ENCODE results near the gene REX1BD. TPM values are rescaled to one million over a fixed set of nuclear protein-coding genes. Genes with fewer than 3 reads are reported as not detected.

The REX1BD gene
- total and polyA plus RNA-seq, 2 of the 8 experiments (the other 6 are each of a cell fraction or from before 2014, with no cell fraction given): 56.8 to 62.7 TPM

GRCh38 chr19:18612772-18613588 lies 24.4 kb downstream of the REX1BD start, which contains the start of gene TMEM59L (continued):
- TF ChIP-seq SAP30 (IDR thresholded peaks at IDR 0.05; ENCODE audit: insufficient read depth, insufficient replicate concordance, low read length): no peak
- TF ChIP-seq, protein P1, sequence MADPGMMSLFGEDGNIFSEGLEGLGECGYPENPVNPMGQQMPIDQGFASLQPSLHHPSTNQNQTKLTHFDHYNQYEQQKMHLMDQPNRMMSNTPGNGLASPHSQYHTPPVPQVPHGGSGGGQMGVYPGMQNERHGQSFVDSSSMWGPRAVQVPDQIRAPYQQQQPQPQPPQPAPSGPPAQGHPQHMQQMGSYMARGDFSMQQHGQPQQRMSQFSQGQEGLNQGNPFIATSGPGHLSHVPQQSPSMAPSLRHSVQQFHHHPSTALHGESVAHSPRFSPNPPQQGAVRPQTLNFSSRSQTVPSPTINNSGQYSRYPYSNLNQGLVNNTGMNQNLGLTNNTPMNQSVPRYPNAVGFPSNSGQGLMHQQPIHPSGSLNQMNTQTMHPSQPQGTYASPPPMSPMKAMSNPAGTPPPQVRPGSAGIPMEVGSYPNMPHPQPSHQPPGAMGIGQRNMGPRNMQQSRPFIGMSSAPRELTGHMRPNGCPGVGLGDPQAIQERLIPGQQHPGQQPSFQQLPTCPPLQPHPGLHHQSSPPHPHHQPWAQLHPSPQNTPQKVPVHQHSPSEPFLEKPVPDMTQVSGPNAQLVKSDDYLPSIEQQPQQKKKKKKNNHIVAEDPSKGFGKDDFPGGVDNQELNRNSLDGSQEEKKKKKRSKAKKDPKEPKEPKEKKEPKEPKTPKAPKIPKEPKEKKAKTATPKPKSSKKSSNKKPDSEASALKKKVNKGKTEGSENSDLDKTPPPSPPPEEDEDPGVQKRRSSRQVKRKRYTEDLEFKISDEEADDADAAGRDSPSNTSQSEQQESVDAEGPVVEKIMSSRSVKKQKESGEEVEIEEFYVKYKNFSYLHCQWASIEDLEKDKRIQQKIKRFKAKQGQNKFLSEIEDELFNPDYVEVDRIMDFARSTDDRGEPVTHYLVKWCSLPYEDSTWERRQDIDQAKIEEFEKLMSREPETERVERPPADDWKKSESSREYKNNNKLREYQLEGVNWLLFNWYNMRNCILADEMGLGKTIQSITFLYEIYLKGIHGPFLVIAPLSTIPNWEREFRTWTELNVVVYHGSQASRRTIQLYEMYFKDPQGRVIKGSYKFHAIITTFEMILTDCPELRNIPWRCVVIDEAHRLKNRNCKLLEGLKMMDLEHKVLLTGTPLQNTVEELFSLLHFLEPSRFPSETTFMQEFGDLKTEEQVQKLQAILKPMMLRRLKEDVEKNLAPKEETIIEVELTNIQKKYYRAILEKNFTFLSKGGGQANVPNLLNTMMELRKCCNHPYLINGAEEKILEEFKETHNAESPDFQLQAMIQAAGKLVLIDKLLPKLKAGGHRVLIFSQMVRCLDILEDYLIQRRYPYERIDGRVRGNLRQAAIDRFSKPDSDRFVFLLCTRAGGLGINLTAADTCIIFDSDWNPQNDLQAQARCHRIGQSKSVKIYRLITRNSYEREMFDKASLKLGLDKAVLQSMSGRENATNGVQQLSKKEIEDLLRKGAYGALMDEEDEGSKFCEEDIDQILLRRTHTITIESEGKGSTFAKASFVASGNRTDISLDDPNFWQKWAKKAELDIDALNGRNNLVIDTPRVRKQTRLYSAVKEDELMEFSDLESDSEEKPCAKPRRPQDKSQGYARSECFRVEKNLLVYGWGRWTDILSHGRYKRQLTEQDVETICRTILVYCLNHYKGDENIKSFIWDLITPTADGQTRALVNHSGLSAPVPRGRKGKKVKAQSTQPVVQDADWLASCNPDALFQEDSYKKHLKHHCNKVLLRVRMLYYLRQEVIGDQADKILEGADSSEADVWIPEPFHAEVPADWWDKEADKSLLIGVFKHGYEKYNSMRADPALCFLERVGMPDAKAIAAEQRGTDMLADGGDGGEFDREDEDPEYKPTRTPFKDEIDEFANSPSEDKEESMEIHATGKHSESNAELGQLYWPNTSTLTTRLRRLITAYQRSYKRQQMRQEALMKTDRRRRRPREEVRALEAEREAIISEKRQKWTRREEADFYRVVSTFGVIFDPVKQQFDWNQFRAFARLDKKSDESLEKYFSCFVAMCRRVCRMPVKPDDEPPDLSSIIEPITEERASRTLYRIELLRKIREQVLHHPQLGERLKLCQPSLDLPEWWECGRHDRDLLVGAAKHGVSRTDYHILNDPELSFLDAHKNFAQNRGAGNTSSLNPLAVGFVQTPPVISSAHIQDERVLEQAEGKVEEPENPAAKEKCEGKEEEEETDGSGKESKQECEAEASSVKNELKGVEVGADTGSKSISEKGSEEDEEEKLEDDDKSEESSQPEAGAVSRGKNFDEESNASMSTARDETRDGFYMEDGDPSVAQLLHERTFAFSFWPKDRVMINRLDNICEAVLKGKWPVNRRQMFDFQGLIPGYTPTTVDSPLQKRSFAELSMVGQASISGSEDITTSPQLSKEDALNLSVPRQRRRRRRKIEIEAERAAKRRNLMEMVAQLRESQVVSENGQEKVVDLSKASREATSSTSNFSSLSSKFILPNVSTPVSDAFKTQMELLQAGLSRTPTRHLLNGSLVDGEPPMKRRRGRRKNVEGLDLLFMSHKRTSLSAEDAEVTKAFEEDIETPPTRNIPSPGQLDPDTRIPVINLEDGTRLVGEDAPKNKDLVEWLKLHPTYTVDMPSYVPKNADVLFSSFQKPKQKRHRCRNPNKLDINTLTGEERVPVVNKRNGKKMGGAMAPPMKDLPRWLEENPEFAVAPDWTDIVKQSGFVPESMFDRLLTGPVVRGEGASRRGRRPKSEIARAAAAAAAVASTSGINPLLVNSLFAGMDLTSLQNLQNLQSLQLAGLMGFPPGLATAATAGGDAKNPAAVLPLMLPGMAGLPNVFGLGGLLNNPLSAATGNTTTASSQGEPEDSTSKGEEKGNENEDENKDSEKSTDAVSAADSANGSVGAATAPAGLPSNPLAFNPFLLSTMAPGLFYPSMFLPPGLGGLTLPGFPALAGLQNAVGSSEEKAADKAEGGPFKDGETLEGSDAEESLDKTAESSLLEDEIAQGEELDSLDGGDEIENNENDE (IDR thresholded peaks at IDR 0.05; ENCODE audit: insufficient replicate concordance, low read length): no peak
- no peak for TF ChIP-seq CEBPB (IDR thresholded peaks at IDR 0.05; ENCODE audit: low read depth, low read length)
- TF ChIP-seq TBP (IDR thresholded peaks at IDR 0.05; ENCODE audit: low read depth, low read length): no peak
